Heart right ventricle (tissue), 16 donors: Measurements from ENCODE around the gene CENPVL2. TPM values are rescaled to one million over a fixed set of nuclear protein-coding genes. Genes with fewer than 3 reads are reported as not detected.
A peak's percentile ranks its signal among the peaks of the same experiment; 100 is the strongest.
"Not testable (repeated sequence)": the region's sequence is repeated elsewhere in the genome, so short reads cannot be mapped to it uniquely, and the experiment has no call there.

Experiments used
- ATAC-seq, 8 donors: fragments of 200-7000 bp; cut with Tn5 transposase; one replicate each; pipeline ENCODE4 v1.9.1; 2020; ENCODE audit warnings: mild to moderate bottlenecking in 8 of 8, moderate library complexity in 8 of 8, moderate number of reproducible peaks in 1 of 8
- DNase-seq, 2 donors: peaks; one replicate each; pipeline ENCODE4 v3.0.0-alpha.2; 2020
- H3K27ac ChIP-seq, 10 donors: fragments of 200-600 bp; sonication (generic) in 2 of 10; one replicate each; pipeline versions ENCODE4 v1.5.0 to v1.8.0; 2020 to 2022; ENCODE audit warnings: mild to moderate bottlenecking in 3 of 10
- H3K27me3 ChIP-seq, 7 donors: fragments of 200-600 bp; one replicate each; pipeline ENCODE4 v1.8.0; 2021 to 2022; ENCODE audit warnings: mild to moderate bottlenecking in 2 of 7
- H3K36me3 ChIP-seq, 9 donors: fragments of 200-600 bp; sonication (generic) in 1 of 9; one replicate each; pipeline versions ENCODE4 v1.5.0 to v1.8.0; 2020 to 2022; ENCODE audit warnings: mild to moderate bottlenecking in 2 of 9
- H3K4me1 ChIP-seq, 9 donors: fragments of 200-600 bp; sonication (generic) in 1 of 9; one replicate each; pipeline versions ENCODE4 v1.5.0 to v1.8.0; 2020 to 2022; ENCODE audit warnings: mild to moderate bottlenecking in 4 of 9
- H3K4me3 ChIP-seq, 10 donors: fragments of 200-600 bp; sonication (generic) in 2 of 10; one replicate each; pipeline versions ENCODE4 v1.5.0 to v1.8.0; 2020 to 2022; ENCODE audit warnings: mild to moderate bottlenecking in 7 of 10, moderate library complexity in 2 of 10
- H3K9me3 ChIP-seq, 11 donors: fragments of 200-600 bp in 10 of 11; sonication (generic) in 2 of 11; one replicate each; pipeline versions ENCODE4 v1.5.0 to v1.8.0; 2013 to 2022; ENCODE audit warnings: mild to moderate bottlenecking in 2 of 11, control low read depth in 1 of 11, moderate library complexity in 1 of 11
- WGBS, 2 donors: extraction: QIAGEN DNeasy Blood & Tissue Kit; methylation state at CpG; one replicate each; pipeline ENCODE4 v1.1.7; 2013; ENCODE audit warnings: inconsistent platforms in 1 of 2; 5-methylcytosine and 5-hydroxymethylcytosine counted together
- intact Hi-C, 10 donors: fragments of 100-400 bp; cut with DNase I; formaldehyde crosslinking; loops; one replicate each; pipeline versions ENCODE4 v1.11.1 to v1.14.2; 2022
- polyA plus RNA-seq, 2 donors: library from polyadenylated mRNA; stranded (reverse); fragments of 200-250 nt; gene quantifications; one replicate each; pipeline ENCODE4 v1.2.3, GENCODE V29; 2013
- total RNA-seq, 10 donors: library from RNA; stranded (reverse); fragmentation: NEBNext Ultra II Directional in 3 of 10; extraction: Animal tissue kit (Norgen Biotek cat#: 25700) in 3 of 10; gene quantifications; one replicate each; pipeline versions ENCODE4 v1.2.1 to v1.2.4, GENCODE V29; 2021 to 2023
- TF ChIP-seq, protein P1 (sequence below), 9 donors: fragments of 200-600 bp; sonication (generic) in 2 of 9; IDR thresholded peaks; one replicate each; pipeline versions ENCODE4 v1.5.0 to v1.8.0; 2021 to 2022; ENCODE audit warnings: antibody characterized with exemption in 9 of 9, mild to moderate bottlenecking in 5 of 9, moderate library complexity in 1 of 9
- donor health status: Arrhythmogenic right ventricular cardiomyopathy.
- donor health status: ischemic (EF 13 %, LVEDD 7.1; RV severe dilation, severe dysfunction).
- donor health status: healthy with polysubstance abuse.
- donor health status: DM: no; HTN: yes; CAD: no.
- donor health status: DM: no; HTN: no; CAD: no.
- donor health status: ischemic (EF 25% LVEDD 6.9; RV normal size, moderate dysfunction).
- donor health status: ischemic (EF 25% LVEDD 5.7; RV mildly dilated, moderate dysfunction).
- donor health status: healthy.
- donor health status: DM: yes; HTN: yes; CAD: no.
- donor health status: Ischemic cardiomyopathy.
- donor health status: ischemic (EF 35%, LVEDD 5.7; RV mildly dilated, moderate dysfunction).
- donor health status: nonischemic (EF 11% LVEDD 7.7; RV severe dilation, severe dysfunction).
- donor health status: DM: yes; HTN: yes; CAD: no.
- donor health status: PGD.
- donor health status: ischemic (EF 29% LVEDD 5.4; RV normal size, mild dysfunction).
- donor health status: nonischemic (EF 23%, LVEDD 6.1; RV moderate dilation, normal function).

CENPVL2 gene
- total and polyA plus RNA-seq, 12 donors = not detected

DNA sequence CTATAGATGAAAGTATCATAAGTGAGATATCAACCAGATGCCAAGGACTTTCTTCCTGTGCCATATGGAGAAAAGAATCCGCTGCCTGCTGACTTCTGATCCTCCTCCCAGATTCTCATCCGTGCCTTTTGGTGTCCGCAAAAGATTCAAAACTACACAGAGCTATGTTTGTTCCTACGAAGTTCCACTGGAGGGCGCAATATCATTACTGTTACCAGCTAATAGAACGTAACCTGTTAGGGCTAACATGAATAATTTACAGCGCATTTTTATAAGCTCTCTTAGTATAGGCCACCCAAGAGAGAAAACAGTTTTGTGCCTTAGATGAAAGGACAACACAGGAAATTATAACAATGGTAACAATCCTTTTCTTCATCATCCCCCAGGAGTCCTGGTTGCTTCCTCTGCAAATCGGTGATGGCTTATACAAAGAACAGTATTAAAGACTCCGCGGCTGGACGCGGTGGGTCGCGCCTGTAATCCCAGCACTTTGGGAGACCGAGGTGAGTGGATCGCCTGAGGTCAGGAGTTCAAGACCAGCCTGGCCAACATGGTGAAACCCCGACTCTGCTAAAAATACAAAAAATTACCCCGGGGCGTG is 41.1 kb downstream of the CENPVL2 start:
- TF ChIP-seq, protein P1, sequence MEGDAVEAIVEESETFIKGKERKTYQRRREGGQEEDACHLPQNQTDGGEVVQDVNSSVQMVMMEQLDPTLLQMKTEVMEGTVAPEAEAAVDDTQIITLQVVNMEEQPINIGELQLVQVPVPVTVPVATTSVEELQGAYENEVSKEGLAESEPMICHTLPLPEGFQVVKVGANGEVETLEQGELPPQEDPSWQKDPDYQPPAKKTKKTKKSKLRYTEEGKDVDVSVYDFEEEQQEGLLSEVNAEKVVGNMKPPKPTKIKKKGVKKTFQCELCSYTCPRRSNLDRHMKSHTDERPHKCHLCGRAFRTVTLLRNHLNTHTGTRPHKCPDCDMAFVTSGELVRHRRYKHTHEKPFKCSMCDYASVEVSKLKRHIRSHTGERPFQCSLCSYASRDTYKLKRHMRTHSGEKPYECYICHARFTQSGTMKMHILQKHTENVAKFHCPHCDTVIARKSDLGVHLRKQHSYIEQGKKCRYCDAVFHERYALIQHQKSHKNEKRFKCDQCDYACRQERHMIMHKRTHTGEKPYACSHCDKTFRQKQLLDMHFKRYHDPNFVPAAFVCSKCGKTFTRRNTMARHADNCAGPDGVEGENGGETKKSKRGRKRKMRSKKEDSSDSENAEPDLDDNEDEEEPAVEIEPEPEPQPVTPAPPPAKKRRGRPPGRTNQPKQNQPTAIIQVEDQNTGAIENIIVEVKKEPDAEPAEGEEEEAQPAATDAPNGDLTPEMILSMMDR (IDR thresholded peaks at IDR 0.05) = peak in 8 of 9 donors; percentile 14 to 47 (median 40)
- Histone ChIP-seq H3K9me3 (no peaks in the 10 kb centered on the region), H3K4me3 (no peak overlapping the region), H3K27ac (no peak overlapping the region), H3K27me3 (peaks cover 0 to 78% (median 3%) of the 10 kb centered on the region in 7 donors), H3K4me1 (no peaks in the 10 kb centered on the region), H3K36me3 (no peaks in the 10 kb centered on the region)
- intact Hi-C loops = no loop called here
- no peak for ATAC-seq
- no peak for DNase-seq
- 25 to 33% methylated on average over 19 of the region's 19 CpGs for WGBS, 2 donors

DNA sequence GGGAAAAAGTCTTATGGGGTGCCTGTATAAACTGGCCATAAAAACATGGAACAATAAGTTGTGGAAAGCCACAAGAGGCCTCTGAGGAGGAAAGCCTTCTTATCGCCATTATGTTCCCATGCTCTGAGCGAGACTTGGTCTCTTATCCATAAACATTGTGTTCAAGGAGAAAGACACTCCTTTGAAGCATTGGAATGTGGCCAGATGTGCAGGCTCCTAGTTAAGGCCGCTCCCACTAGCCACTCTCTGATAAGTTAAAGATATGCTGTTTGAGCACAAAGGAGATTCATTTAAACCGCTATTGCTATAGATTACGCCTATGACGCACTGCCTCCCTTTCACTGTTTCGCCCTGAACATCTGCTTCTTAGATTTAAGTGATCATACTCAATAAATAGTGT is 46.1 kb downstream of the CENPVL2 start:
- DNase-seq, H3K36me3 ChIP-seq, H3K9me3 ChIP-seq, H3K4me3 ChIP-seq, intact Hi-C loops, H3K27ac ChIP-seq, ATAC-seq, H3K4me1 ChIP-seq: not testable (repeated sequence)
- H3K27me3 ChIP-seq = peaks cover 0 to 86% (median 3%) of the 10 kb centered on the region in 7 donors
- WGBS, 2 donors = 32 to 51% methylated on average over 7 of the region's 7 CpGs

Other genes starting within 250 kb of the CENPVL2 start
- under 1 TPM in 7 of 10 donors, not detected in 3; 0.10 to 0.19 (median 0.15) TPM for gene NUDT11, start 186.2 kb downstream of the CENPVL2 start, total RNA-seq
- gene NUDT11, start 186.2 kb downstream of the CENPVL2 start, polyA plus RNA-seq = under 1 TPM in 1 of 2 donors, not detected in 1; 0.25 TPM
- not detected for gene CENPVL3, start 63.9 kb downstream of the CENPVL2 start, total RNA-seq
- gene CENPVL3, start 63.9 kb downstream of the CENPVL2 start, polyA plus RNA-seq = not detected
- not detected for gene CENPVL1, start 27.7 kb upstream of the CENPVL2 start, total RNA-seq
- not detected for gene CENPVL1, start 27.7 kb upstream of the CENPVL2 start, polyA plus RNA-seq
- 10 to 100 TPM in 4 of 10 donors, 1 to 10 TPM in 6; 8.4 to 10.4 (median 9.8) TPM for gene GSPT2, start 60.6 kb upstream of the CENPVL2 start, total RNA-seq
- 1 to 10 TPM; 2.3 to 5.2 TPM for gene GSPT2, start 60.6 kb upstream of the CENPVL2 start, polyA plus RNA-seq
- gene MAGED1, start 210.8 kb upstream of the CENPVL2 start, total RNA-seq = 100 to 1,000 TPM in 2 of 10 donors, 10 to 100 TPM in 8; 64.4 to 103 (median 83.0) TPM
- gene MAGED1, start 210.8 kb upstream of the CENPVL2 start, polyA plus RNA-seq = 10 to 100 TPM; 13.8 to 36.9 TPM